OCI-LY7 (cell line): Measurements from ENCODE around the gene MRAS. TPM values are rescaled to one million over a fixed set of nuclear protein-coding genes. Genes with fewer than 3 reads are reported as not detected.

ENCODE experiments used
- BruUV-seq: library from RNA; stranded (reverse); fragments of 400-500 nt; replicated peaks from 2 replicates; lab custom pipeline; 2021; lab: Mats Ljungman, UMichigan
- CTCF ChIA-PET: fragments of 300-600 bp; sonication (Branson Sonifier 250); formaldehyde crosslinking; loops from one replicate; lab custom pipeline; 2022; ENCODE audit warnings: antibody characterized with exemption; ENCODE audit not compliant: unreplicated experiment; lab: Charles Lee
- POLR2A ChIA-PET: fragments of 300-600 bp; sonication (Branson Sonifier 250); formaldehyde crosslinking; loops from one replicate; lab custom pipeline; 2022; ENCODE audit warnings: antibody characterized with exemption; lab: Charles Lee
- DNase-seq: peaks from one replicate; pipeline ENCODE4 v3.0.0-alpha.2; 2015; ENCODE audit warnings: low spot score
- H2AFZ ChIP-seq: fragments of 200-600 bp; sonication (generic), shearing (Covaris generic); 2 replicates; pipeline ENCODE4 v1.6.1; 2014; ENCODE audit warnings: mild to moderate bottlenecking, antibody characterized with exemption, low read length, moderate library complexity
- H3K27ac ChIP-seq: fragments of 200-600 bp; sonication (generic); 2 replicates; pipeline ENCODE4 v1.5.1; 2014; ENCODE audit warnings: mixed run types, low read depth, mild to moderate bottlenecking, moderate library complexity, low read length, inconsistent platforms; ENCODE audit not compliant: poor library complexity, severe bottlenecking
- H3K36me3 ChIP-seq: fragments of 200-600 bp; sonication (generic); 2 replicates; pipeline ENCODE4 v1.6.1; 2014; ENCODE audit warnings: mild to moderate bottlenecking, antibody characterized with exemption, low read length, moderate library complexity, mixed read lengths; ENCODE audit not compliant: insufficient read depth
- H3K4me1 ChIP-seq: fragments of 200-600 bp; sonication (generic); 2 replicates; pipeline ENCODE4 v1.5.1; 2014; ENCODE audit warnings: mild to moderate bottlenecking, low read length; ENCODE audit not compliant: insufficient read depth, poor library complexity, severe bottlenecking
- H3K4me2 ChIP-seq: fragments of 200-600 bp; sonication (generic); 2 replicates; pipeline ENCODE4 v1.6.1; 2014; ENCODE audit warnings: mild to moderate bottlenecking, low read length
- H3K4me3 ChIP-seq: fragments of 200-600 bp; sonication (generic); 2 replicates; pipeline ENCODE4 v1.5.1; 2014; ENCODE audit warnings: mild to moderate bottlenecking, low read depth, low read length; ENCODE audit not compliant: poor library complexity, severe bottlenecking
- H3K79me2 ChIP-seq: fragments of 200-600 bp; sonication (generic); 2 replicates; pipeline ENCODE4 v1.6.1; 2016; ENCODE audit warnings: low read depth, mild to moderate bottlenecking, low read length, moderate library complexity, mixed read lengths; ENCODE audit not compliant: insufficient read depth
- H3K9me2 ChIP-seq: fragments of 200-600 bp; sonication (generic); 2 replicates; pipeline ENCODE4 v1.6.1; 2016; ENCODE audit warnings: mild to moderate bottlenecking, low read length, mixed read lengths; ENCODE audit not compliant: insufficient read depth
- H3K9me3 ChIP-seq: fragments of 200-600 bp; sonication (generic); 2 replicates; pipeline ENCODE4 v1.6.1; 2014; ENCODE audit warnings: mild to moderate bottlenecking, mixed run types, low read length, mixed read lengths
- H4K20me1 ChIP-seq: fragments of 200-600 bp; sonication (generic); 2 replicates; pipeline ENCODE4 v1.6.1; 2014; ENCODE audit warnings: mild to moderate bottlenecking, antibody characterized with exemption, low read length, moderate library complexity, mixed read lengths; ENCODE audit not compliant: insufficient read depth
- CTCF ChIP-seq: fragments of 200-600 bp; sonication (generic); conservative IDR thresholded peaks from 2 replicates; pipeline ENCODE4 v1.5.1; 2014; ENCODE audit warnings: mild to moderate bottlenecking, antibody characterized with exemption, low read length, moderate library complexity, mixed read lengths
- EZH2phosphoT487 ChIP-seq: fragments of 200-600 bp; sonication (generic); IDR thresholded peaks from 2 replicates; pipeline ENCODE4 v1.6.1; 2018; ENCODE audit warnings: low read depth, borderline replicate concordance, mild to moderate bottlenecking, mixed run types, antibody characterized with exemption, low read length, moderate library complexity, mixed read lengths
- intact Hi-C: fragments of 100-400 bp; cut with micrococcal nuclease; formaldehyde crosslinking; loops from one replicate; pipeline ENCODE4 v1.10.0; 2022; ENCODE audit not compliant: unreplicated experiment
- total RNA-seq, 2 experiments: library from RNA; depleted of rRNA in 1 of 2; stranded (reverse); fragments of >200 nt in 1 of 2; shearing (Covaris generic) in 1 of 2; gene quantifications; 2 replicates each; pipeline ENCODE4 v1.2.3, GENCODE V29; 2014 to 2022

Gene MRAS
- total RNA-seq, 2 experiments from 2014 or later: not detected

GRCh38 chr3:138310494-138310893 is 37.9 kb upstream of the MRAS start:
- Histone ChIP-seq H3K4me3 (no peak overlapping the region), H3K4me1 (no peaks in the 10 kb centered on the region), H2AFZ (no peak overlapping the region), H3K36me3 (no peaks in the 10 kb centered on the region), H3K79me2 (no peaks in the 10 kb centered on the region), H3K4me2 (no peak overlapping the region), H3K9me2 (no peaks in the 10 kb centered on the region), H4K20me1 (no peaks in the 10 kb centered on the region), H3K27ac (no peak overlapping the region), H3K9me3 (peaks cover 11% of the 10 kb centered on the region)
- ChIA-PET CTCF (no interaction called here), POLR2A (no interaction called here)
- intact Hi-C loops: no loop called here
- DNase-seq: no peak
- TF ChIP-seq EZH2phosphoT487: no peak
- no peak for TF ChIP-seq CTCF
- no TSS peak for BruUV-seq

GRCh38 chr3:138314751-138315150 is 33.6 kb upstream of the MRAS start:
- CTCF ChIA-PET: no interaction called here
- Histone ChIP-seq H2AFZ (no peak overlapping the region), H3K79me2 (no peaks in the 10 kb centered on the region), H3K4me2 (no peak overlapping the region), H3K4me1 (no peaks in the 10 kb centered on the region), H3K9me3 (no peaks in the 10 kb centered on the region), H4K20me1 (no peaks in the 10 kb centered on the region), H3K9me2 (no peaks in the 10 kb centered on the region), H3K27ac (no peak overlapping the region), H3K4me3 (no peak overlapping the region), H3K36me3 (no peaks in the 10 kb centered on the region)
- POLR2A ChIA-PET: interaction anchor here (0.6 kb wide), 1 partner anchor 22 kb away, joined by 7 read pairs; no protein-coding TSS in a partner anchor
- no TSS peak for BruUV-seq
- no peak for TF ChIP-seq CTCF
- no peak for TF ChIP-seq EZH2phosphoT487
- intact Hi-C loops: no loop called here
- DNase-seq: no peak

GRCh38 chr3:138317687-138318086 is 30.7 kb upstream of the MRAS start:
- Histone ChIP-seq H4K20me1 (no peaks in the 10 kb centered on the region), H3K4me1 (peaks cover 5% of the 10 kb centered on the region), H3K9me3 (no peaks in the 10 kb centered on the region), H3K4me3 (no peak overlapping the region), H3K79me2 (no peaks in the 10 kb centered on the region), H3K36me3 (no peaks in the 10 kb centered on the region), H3K9me2 (no peaks in the 10 kb centered on the region), H2AFZ (no peak overlapping the region), H3K27ac (no peak overlapping the region), H3K4me2 (no peak overlapping the region)
- no peak for DNase-seq
- CTCF ChIA-PET: no interaction called here
- no peak for TF ChIP-seq EZH2phosphoT487
- no peak for TF ChIP-seq CTCF
- intact Hi-C loops: no loop called here
- POLR2A ChIA-PET: no interaction called here
- no TSS peak for BruUV-seq
